ENCODE data around the gene PTH1R.
A peak's percentile ranks its signal among the peaks of the same experiment; 100 is the strongest.

Gene PTH1R

GRCh38 chr3:46844397-46844796 is 33.1 kb upstream of the PTH1R start:
- TF ChIP-seq POLR2A (IDR thresholded peaks at IDR 0.05; ENCODE audit: low read depth, low read length) (no peak), POLR2AphosphoS5 (IDR thresholded peaks at IDR 0.05; ENCODE audit: low read depth, low read length) (no peak), TAF1 (IDR thresholded peaks at IDR 0.05; ENCODE audit: borderline replicate concordance, low read depth, low read length) (no peak)
- DNase-seq (ENCODE audit: insufficient read length) (no peak), FAIRE-seq (no peak)

GRCh38 chr3:46844881-46845312 is 32.6 kb upstream of the PTH1R start:
- FAIRE-seq (no peak), DNase-seq (ENCODE audit: insufficient read length) (no peak)
- no peak for TF ChIP-seq POLR2AphosphoS5 (IDR thresholded peaks at IDR 0.05; ENCODE audit: low read depth, low read length)
- TF ChIP-seq TAF1 (IDR thresholded peaks at IDR 0.05; ENCODE audit: borderline replicate concordance, low read depth, low read length) = no peak
- no peak for TF ChIP-seq POLR2A (IDR thresholded peaks at IDR 0.05; ENCODE audit: low read depth, low read length)

GRCh38 chr3:46845397-46845859 is 32.1 kb upstream of the PTH1R start:
- peak; percentile 81 for FAIRE-seq
- no peak for DNase-seq (ENCODE audit: insufficient read length)
- TF ChIP-seq POLR2AphosphoS5 (IDR thresholded peaks at IDR 0.05; ENCODE audit: low read depth, low read length) = no peak
- no peak for TF ChIP-seq TAF1 (IDR thresholded peaks at IDR 0.05; ENCODE audit: borderline replicate concordance, low read depth, low read length)
- TF ChIP-seq POLR2A (IDR thresholded peaks at IDR 0.05; ENCODE audit: low read depth, low read length) = no peak

GRCh38 chr3:46845860-46846623 is 31.5 kb upstream of the PTH1R start:
- peak; percentile 81 for FAIRE-seq
- peak; percentile 80 for DNase-seq (ENCODE audit: insufficient read length)
- TF ChIP-seq POLR2A (IDR thresholded peaks at IDR 0.05; ENCODE audit: low read depth, low read length) (no peak), POLR2AphosphoS5 (IDR thresholded peaks at IDR 0.05; ENCODE audit: low read depth, low read length) (no peak), TAF1 (IDR thresholded peaks at IDR 0.05; ENCODE audit: borderline replicate concordance, low read depth, low read length) (no peak)

GRCh38 chr3:46846624-46847542 is 30.6 kb upstream of the PTH1R start:
- no peak for DNase-seq (ENCODE audit: insufficient read length)
- TF ChIP-seq POLR2A (IDR thresholded peaks at IDR 0.05; ENCODE audit: low read depth, low read length) = no peak
- no peak for TF ChIP-seq TAF1 (IDR thresholded peaks at IDR 0.05; ENCODE audit: borderline replicate concordance, low read depth, low read length)
- TF ChIP-seq POLR2AphosphoS5 (IDR thresholded peaks at IDR 0.05; ENCODE audit: low read depth, low read length) = no peak
- no peak for FAIRE-seq

GRCh38 chr3:46847744-46848143 is 29.8 kb upstream of the PTH1R start:
- DNase-seq (ENCODE audit: insufficient read length) (no peak), FAIRE-seq (no peak)
- no peak for TF ChIP-seq POLR2AphosphoS5 (IDR thresholded peaks at IDR 0.05; ENCODE audit: low read depth, low read length)
- no peak for TF ChIP-seq POLR2A (IDR thresholded peaks at IDR 0.05; ENCODE audit: low read depth, low read length)
- TF ChIP-seq TAF1 (IDR thresholded peaks at IDR 0.05; ENCODE audit: borderline replicate concordance, low read depth, low read length) = no peak

GRCh38 chr3:46848271-46849044 is 29.1 kb upstream of the PTH1R start:
- DNase-seq (ENCODE audit: insufficient read length) (no peak), FAIRE-seq (no peak)
- TF ChIP-seq TAF1 (IDR thresholded peaks at IDR 0.05; ENCODE audit: borderline replicate concordance, low read depth, low read length) (no peak), POLR2AphosphoS5 (IDR thresholded peaks at IDR 0.05; ENCODE audit: low read depth, low read length) (no peak), POLR2A (IDR thresholded peaks at IDR 0.05; ENCODE audit: low read depth, low read length) (no peak)

- TF ChIP-seq TAF1 (IDR thresholded peaks at IDR 0.05; ENCODE audit: borderline replicate concordance, low read depth, low read length) (no peak), POLR2A (IDR thresholded peaks at IDR 0.05; ENCODE audit: low read depth, low read length) (no peak), POLR2AphosphoS5 (IDR thresholded peaks at IDR 0.05; ENCODE audit: low read depth, low read length) (no peak)
- no peak for DNase-seq (ENCODE audit: insufficient read length)
- FAIRE-seq = no peak
These were observed 28.4 kb upstream of the PTH1R start for GRCh38 chr3:46849045-46849631.

GRCh38 chr3:46849686-46850467 is 27.6 kb upstream of the PTH1R start:
- no peak for TF ChIP-seq TAF1 (IDR thresholded peaks at IDR 0.05; ENCODE audit: borderline replicate concordance, low read depth, low read length)
- no peak for TF ChIP-seq POLR2A (IDR thresholded peaks at IDR 0.05; ENCODE audit: low read depth, low read length)
- no peak for TF ChIP-seq POLR2AphosphoS5 (IDR thresholded peaks at IDR 0.05; ENCODE audit: low read depth, low read length)
- DNase-seq (ENCODE audit: insufficient read length) = no peak
- FAIRE-seq = no peak

- DNase-seq (ENCODE audit: insufficient read length) = no peak
- FAIRE-seq = no peak
- TF ChIP-seq POLR2A (IDR thresholded peaks at IDR 0.05; ENCODE audit: low read depth, low read length) (no peak), TAF1 (IDR thresholded peaks at IDR 0.05; ENCODE audit: borderline replicate concordance, low read depth, low read length) (no peak), POLR2AphosphoS5 (IDR thresholded peaks at IDR 0.05; ENCODE audit: low read depth, low read length) (no peak)
These were observed 27.1 kb upstream of the PTH1R start for GRCh38 chr3:46850468-46850779.

Measured in GM12892 (cell line).